Spleen (tissue), 7 donors: ENCODE results near the gene PCK2.

Experiments
- POLR2A ChIP-seq, 3 donors: fragments of 450-650 bp; IDR thresholded peaks; one replicate each; pipeline ENCODE4 v1.5.1; 2017; ENCODE audit warnings: antibody characterized with exemption in 3 of 3, mild to moderate bottlenecking in 1 of 3
- POLR2AphosphoS5 ChIP-seq, 3 donors: sonication (generic); formaldehyde crosslinking; IDR thresholded peaks; one replicate each; pipeline ENCODE4 v1.5.1; 2017; ENCODE audit warnings: antibody characterized with exemption in 3 of 3
- TF ChIP-seq, protein P1 (sequence below), 11 experiments: fragments of 200-600 bp in 7 of 11; fragments of 450-650 bp in 4 of 11; sonication (generic) in 4 of 11; IDR thresholded peaks in 8 of 11; conservative IDR thresholded peaks in 3 of 11; 1 replicate in 7 of 11; 2 replicates in 4 of 11; pipeline versions ENCODE4 v1.4.0 to v1.8.0; 2016 to 2021; ENCODE audit warnings: antibody characterized with exemption in 11 of 11, inconsistent platforms in 4 of 11, mild to moderate bottlenecking in 1 of 11
- donor health status: DM: no; HTN: no; CAD: no; lungs with moderate emphysema.
- donor health status: DM: no; HTN: no; CAD: no.
- donor health status: DM: no; HTN: no; CAD: no.

DNA sequence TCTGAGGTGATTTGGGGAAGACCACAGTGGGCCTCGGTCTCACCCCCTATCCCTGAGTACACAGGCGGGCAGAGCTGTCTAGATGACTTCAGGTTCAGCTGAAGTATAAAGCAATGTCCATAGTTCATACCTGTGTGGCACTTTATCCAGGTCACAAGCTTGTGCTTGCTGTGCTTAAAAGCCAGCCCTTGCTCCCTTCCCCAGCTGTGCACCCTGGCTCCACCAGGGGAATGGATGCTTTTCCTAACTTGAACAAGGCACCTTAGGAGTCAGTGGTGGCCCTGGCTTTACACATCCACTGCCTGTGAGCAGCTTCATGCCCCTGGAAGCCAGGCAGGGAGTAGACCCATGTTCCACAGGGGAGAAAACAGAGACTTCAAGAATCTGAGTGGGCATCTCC is 36.8 kb upstream of the PCK2 start:
- TF ChIP-seq, protein P1, sequence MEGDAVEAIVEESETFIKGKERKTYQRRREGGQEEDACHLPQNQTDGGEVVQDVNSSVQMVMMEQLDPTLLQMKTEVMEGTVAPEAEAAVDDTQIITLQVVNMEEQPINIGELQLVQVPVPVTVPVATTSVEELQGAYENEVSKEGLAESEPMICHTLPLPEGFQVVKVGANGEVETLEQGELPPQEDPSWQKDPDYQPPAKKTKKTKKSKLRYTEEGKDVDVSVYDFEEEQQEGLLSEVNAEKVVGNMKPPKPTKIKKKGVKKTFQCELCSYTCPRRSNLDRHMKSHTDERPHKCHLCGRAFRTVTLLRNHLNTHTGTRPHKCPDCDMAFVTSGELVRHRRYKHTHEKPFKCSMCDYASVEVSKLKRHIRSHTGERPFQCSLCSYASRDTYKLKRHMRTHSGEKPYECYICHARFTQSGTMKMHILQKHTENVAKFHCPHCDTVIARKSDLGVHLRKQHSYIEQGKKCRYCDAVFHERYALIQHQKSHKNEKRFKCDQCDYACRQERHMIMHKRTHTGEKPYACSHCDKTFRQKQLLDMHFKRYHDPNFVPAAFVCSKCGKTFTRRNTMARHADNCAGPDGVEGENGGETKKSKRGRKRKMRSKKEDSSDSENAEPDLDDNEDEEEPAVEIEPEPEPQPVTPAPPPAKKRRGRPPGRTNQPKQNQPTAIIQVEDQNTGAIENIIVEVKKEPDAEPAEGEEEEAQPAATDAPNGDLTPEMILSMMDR (IDR thresholded peaks at IDR 0.05 in 8 of 11, conservative IDR thresholded peaks at IDR 0.05 in 3 of 11) = no peak
- TF ChIP-seq POLR2A (IDR thresholded peaks at IDR 0.05) (no peak), POLR2AphosphoS5 (IDR thresholded peaks at IDR 0.05) (no peak)
